Kidney (tissue), 14 donors: ENCODE results near the gene ZBTB40. TPM values are rescaled to one million over a fixed set of nuclear protein-coding genes. Genes with fewer than 3 reads are reported as not detected.

Experiments
- DNase-seq, 5 donors: peaks; one replicate each; pipeline ENCODE4 v3.0.0-alpha.2; 2013 to 2020
- FAIRE-seq: peaks from 2 replicates; lab custom pipeline; 2012; peaks lifted over from hg19 to GRCh38; lab: Jason Lieb, UNC
- H3K27ac ChIP-seq, 2 donors: one replicate each; pipeline ENCODE4 v1.7.0; 2013; ENCODE audit warnings: low read depth in 2 of 2, low read length in 2 of 2, inconsistent platforms in 1 of 2
- H3K27me3 ChIP-seq: one replicate; pipeline ENCODE4 v1.7.1; 2013; ENCODE audit warnings: low read length, inconsistent platforms; ENCODE audit not compliant: control insufficient read depth, insufficient read depth
- H3K36me3 ChIP-seq, 3 donors: one replicate each; pipeline versions ENCODE4 v1.7.0 to v1.7.1; 2013; ENCODE audit warnings: low read length in 3 of 3, control low read depth in 1 of 3, inconsistent platforms in 1 of 3; ENCODE audit not compliant: insufficient read depth in 3 of 3, control insufficient read depth in 2 of 3
- H3K4me1 ChIP-seq, 3 donors: one replicate each; pipeline versions ENCODE4 v1.7.0 to v1.7.1; 2013; ENCODE audit warnings: low read length in 3 of 3, inconsistent platforms in 1 of 3, low read depth in 1 of 3; ENCODE audit not compliant: control insufficient read depth in 2 of 3, insufficient read depth in 2 of 3
- H3K4me3 ChIP-seq, 3 donors: one replicate each; pipeline versions ENCODE4 v1.7.0 to v1.8.1; 2013; ENCODE audit warnings: low read length in 3 of 3, control low read depth in 1 of 3, inconsistent platforms in 1 of 3
- H3K9ac ChIP-seq, 3 donors: one replicate each; pipeline versions ENCODE4 v1.7.0 to v1.7.1; 2013; ENCODE audit warnings: low read length in 3 of 3, control low read depth in 1 of 3, inconsistent platforms in 1 of 3
- H3K9me3 ChIP-seq, 3 donors: one replicate each; pipeline versions ENCODE4 v1.7.0 to v1.7.1; 2013; ENCODE audit warnings: low read length in 3 of 3, control low read depth in 1 of 3, inconsistent platforms in 1 of 3; ENCODE audit not compliant: control insufficient read depth in 2 of 3, insufficient read depth in 1 of 3
- CTCF ChIP-seq: IDR thresholded peaks from 3 replicates; pipeline ENCODE4 v1.5.1; 2012; ENCODE audit warnings: mild to moderate bottlenecking, moderate library complexity, borderline replicate concordance; ENCODE audit not compliant: insufficient read depth; ENCODE audit errors: extremely low read depth
- intact Hi-C: fragments of 100-400 bp; cut with DNase I; formaldehyde crosslinking; loops from one replicate; pipeline ENCODE4 v1.11.1; 2022
- polyA plus RNA-seq: library from polyadenylated mRNA; stranded (reverse); fragments of 350-450 nt; fragmentation: Illumina TruSeq; extraction: RNeasy Lipid Tissue Mini Kit (QIAGEN cat#74804); gene quantifications from one replicate; pipeline ENCODE4 v1.2.3, GENCODE V29; 2014; ENCODE audit warnings: low read depth, low replicate concordance; ENCODE audit not compliant: insufficient read depth
- total RNA-seq: library from RNA; stranded (reverse); fragmentation: NEBNext Ultra II Directional; extraction: Animal tissue kit (Norgen Biotek cat#: 25700); gene quantifications from one replicate; pipeline ENCODE4 v1.2.1, GENCODE V29; 2021
- donor health status: control.
- donor health status: control.
- donor health status: control.
- donor health status: control.
- donor health status: control.
- donor health status: DM: yes; HTN: yes; CAD: no.
- donor health status: Normal renal cell carcinoma (clear cell type).

Gene ZBTB40
- total and polyA plus RNA-seq, 2 donors from 2014 or later: 4.3 to 17.4 TPM

- no peaks in the 10 kb centered on the region for H3K27me3 ChIP-seq
- H3K9me3 ChIP-seq: no peaks in the 10 kb centered on the region
- no peak overlapping the region for H3K9ac ChIP-seq
- FAIRE-seq (no peak), DNase-seq (no peak)
- no peak overlapping the region for H3K27ac ChIP-seq
- H3K4me1 ChIP-seq: no peaks in the 10 kb centered on the region
- intact Hi-C loops: no loop called here
- H3K4me3 ChIP-seq: no peak overlapping the region
- no peak for TF ChIP-seq CTCF
- H3K36me3 ChIP-seq: peaks cover 2 to 29% (median 26%) of the 10 kb centered on the region in 3 donors
These were observed 75.5 kb downstream of the ZBTB40 start for GRCh38 chr1:22527122-22527521.

DNA sequence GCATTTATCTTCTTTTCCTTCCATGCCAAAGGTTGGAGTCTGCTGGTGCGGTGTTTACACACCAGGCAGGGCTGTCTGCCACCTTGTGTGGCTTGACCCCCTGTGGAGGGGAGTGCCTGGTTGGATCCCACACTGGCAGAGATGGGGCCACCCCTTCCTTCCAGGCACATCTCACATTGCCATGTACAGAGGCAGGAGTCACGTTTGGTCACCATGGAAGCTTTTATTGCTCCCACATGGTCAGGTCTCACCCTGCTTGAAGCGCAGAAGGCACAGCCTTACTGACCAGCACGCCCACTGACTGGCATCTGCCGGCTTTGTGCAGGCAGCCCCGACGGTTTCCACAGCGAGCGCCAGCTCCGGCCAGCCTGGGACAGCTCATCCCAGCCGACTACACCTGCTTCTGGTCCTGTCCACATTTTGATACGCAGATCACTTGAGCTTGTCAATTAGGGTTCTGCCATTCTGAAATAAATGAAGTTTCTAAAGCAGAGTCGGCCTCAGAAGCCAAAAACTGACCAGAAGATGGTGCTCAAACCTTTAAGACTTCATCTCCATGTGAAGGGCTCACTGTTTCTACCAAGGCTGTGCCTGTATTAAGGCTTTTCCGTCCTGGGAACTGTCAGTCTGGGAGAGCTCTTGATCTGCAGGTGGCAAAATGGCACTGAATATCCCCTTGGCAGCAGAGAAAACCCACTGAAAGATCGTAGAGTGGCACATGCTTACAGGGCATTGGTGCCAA lies 76.1 kb downstream of the ZBTB40 start:
- H3K9ac ChIP-seq: no peak overlapping the region
- H3K27ac ChIP-seq: no peak overlapping the region
- no peak overlapping the region for H3K4me3 ChIP-seq
- no peak for FAIRE-seq
- no peak for TF ChIP-seq CTCF
- intact Hi-C loops: no loop called here
- peak in 3 of 5 donors; percentile 18 to 70 (median 48) for DNase-seq
- peaks cover 0 to 26% (median 23%) of the 10 kb centered on the region in 3 donors for H3K36me3 ChIP-seq
- H3K4me1 ChIP-seq: no peaks in the 10 kb centered on the region
- no peaks in the 10 kb centered on the region for H3K9me3 ChIP-seq
- no peaks in the 10 kb centered on the region for H3K27me3 ChIP-seq

- Histone ChIP-seq H3K9me3 (no peaks in the 10 kb centered on the region), H3K4me3 (no peak overlapping the region), H3K27me3 (no peaks in the 10 kb centered on the region), H3K27ac (no peak overlapping the region), H3K4me1 (no peaks in the 10 kb centered on the region), H3K36me3 (peaks cover 0 to 24% (median 21%) of the 10 kb centered on the region in 3 donors), H3K9ac (no peak overlapping the region)
- intact Hi-C loops: no loop called here
- TF ChIP-seq CTCF: no peak
- no peak for DNase-seq
- no peak for FAIRE-seq
These were observed 76.8 kb downstream of the ZBTB40 start for GRCh38 chr1:22528451-22528850.
